ENCODE measurements around the gene MSI2.

Gene MSI2

DNA sequence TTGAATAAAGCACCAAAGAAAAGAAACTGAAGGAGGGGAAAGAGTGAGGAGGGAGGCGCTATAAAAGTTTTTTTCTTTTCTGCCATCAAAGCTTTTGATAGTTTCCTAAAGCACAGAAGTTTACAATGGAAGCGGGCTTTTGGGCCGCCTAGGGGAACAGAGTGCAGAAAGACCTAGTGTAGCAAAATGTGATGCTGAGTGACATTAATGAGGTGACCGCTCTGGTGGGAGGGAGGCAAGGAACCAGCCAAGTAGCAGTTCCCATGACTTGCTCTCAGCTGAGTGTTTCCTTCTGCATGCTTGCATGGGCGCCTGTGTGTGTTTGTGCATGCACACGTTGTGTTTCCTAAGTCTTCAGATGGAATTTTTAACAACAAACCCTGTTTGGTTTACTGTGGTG lies 15.5 kb downstream of the MSI2 start:
- no peak for DNase-seq

DNA sequence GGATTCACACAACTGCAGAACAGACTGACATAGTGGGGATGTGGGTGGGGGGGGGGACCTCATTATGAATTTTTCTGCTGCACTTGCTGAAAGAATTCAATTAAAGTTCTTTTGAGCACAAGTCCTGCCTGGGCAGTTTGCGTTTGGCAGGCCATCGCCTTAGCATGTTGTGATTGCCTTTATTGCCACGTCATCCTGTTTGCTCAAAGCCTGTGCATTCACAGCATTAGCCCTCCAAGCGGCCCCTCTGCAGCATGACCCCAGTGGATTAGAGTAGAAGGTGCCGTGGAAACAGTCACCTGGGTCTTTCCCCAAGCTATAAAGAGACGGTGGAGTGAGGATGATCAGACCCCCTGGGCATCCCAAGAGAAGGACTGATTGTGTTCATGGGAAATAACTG lies 17.2 kb downstream of the MSI2 start:
- no peak for DNase-seq

DNA sequence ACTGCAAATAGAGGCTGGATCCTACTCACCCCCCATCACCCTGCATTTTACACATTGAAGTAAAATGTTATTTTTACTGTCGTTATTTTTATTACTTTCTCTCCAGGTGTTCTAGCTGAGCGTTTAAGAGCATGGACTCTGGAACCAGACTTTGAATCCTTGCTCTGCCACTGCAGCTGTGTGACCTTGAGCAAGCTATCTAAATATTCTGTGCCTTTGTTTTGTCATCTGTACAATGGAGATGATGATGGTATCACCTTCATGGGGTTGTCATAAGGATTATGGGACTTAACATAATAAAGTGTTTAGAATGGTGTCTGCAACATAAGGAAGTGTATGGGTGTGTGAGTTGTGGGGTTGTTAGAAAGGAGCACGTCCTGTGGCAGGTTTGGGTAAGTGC lies 17.8 kb downstream of the MSI2 start:
- DNase-seq = no peak

DNA sequence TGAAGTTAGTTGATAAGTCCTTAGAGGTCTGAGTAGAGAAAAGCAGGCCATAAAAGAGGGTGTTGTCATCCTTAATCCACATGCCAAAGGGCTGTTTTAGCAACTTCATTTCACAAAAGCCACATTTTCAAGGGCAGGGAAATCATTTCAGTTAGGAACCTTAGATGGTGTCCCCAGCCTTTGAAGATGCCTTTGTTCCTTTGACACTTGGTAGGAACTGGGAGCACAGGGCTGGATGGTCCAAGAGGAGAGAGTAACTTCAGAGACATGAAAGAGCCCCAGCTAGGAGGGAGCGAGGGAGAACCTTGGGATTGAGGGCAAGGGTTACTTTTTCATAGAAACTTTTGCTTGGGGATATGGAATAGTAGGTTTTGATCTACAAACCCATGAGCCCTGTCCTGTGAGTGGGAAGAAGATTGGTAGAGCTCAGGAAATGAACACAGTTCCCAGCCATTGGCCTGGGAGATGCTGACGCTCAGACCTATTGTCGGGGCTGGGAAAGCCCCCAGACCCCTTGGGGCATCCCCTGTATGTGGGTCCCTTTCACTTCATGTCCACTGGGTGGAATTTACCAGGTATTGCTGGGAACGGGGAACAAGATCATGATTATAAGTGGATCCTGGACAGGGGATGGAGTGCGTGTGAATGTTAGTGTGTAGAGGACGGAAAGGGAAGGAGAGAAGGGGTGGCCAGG lies 18.9 kb downstream of the MSI2 start:
- DNase-seq = no peak

DNA sequence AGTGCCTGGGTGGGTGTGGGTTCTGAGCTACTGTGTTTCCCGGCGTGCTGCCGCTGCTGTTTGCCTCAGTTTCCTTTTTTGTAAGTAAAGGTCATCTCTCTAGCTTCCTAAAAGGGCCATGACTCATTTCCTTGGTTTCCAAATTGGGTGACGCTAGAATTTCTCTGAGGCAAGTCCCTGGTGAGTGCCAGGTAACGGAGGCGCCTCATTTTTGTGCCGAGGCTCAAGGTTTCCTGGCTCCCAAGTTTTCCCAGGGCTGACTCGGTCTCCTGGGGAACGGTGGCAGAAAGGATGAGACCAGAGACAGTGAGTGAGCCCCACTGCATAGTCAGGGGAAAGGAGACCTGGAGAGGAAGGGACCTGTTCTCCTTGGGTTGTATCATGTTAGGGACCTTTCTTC lies 20.3 kb downstream of the MSI2 start:
- no peak for DNase-seq

DNA sequence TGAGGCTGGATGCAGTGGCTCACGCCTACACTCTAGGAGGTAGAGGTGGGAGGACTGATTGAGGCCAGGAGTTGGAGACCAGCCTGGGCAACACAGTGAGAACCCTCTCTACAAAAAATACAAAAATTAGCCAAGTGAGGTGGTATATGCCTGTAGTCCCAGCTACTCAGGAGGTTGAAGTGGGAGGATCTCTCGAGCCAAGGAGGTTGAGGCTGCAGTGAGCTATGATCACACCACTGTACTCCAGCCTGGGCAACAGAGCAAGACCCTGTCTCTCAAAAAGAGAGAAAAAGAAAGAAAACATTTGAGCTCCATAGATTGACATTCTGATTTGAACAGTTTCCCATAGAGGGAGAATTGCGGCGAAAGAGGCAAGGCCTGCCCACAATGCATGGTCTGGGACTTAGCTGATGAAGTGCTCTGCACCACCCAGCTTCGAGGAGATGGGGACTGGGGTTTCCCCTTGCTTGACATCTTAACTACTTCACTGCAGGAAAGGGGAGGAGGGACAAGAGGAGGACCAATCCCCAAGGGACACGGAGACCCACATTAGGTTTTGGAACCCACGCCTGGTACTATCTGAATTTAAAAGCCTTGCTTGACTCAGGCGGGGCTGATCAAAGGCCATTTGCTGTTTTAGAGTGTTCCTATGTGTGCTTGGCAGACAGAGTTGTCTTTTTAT lies 21.7 kb downstream of the MSI2 start:
- no peak for DNase-seq

DNA sequence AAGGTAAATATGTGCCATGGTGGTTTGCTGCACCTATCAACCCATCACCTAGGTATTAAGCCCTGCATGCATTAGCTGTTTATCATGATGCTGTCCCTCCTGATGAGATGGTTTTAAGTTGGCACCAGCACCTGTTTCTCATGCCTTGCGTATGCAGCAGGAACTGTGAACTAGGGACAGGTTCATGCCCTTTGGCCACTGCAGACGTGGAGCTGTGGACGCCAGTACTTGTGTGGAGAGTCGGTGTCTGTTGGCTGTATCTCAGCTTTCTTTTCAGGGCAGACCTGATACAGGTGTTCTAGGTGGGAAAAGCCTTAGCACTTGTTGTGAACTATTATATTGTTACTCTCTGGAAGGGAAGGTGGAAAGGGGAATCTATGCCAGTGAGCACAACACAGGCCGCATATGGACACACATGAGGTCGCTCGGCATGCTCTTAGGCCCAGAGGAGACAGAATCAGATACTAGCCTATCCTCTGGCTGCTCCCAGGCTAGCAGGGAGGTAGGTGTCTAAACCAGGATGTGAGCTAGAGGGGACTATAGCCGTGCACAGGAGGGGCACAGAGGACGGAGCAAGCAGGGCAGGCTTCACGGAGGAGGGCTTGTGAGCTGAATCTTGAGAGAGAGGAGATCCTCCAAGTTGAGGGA lies 22.5 kb downstream of the MSI2 start:
- DNase-seq = no peak

DNA sequence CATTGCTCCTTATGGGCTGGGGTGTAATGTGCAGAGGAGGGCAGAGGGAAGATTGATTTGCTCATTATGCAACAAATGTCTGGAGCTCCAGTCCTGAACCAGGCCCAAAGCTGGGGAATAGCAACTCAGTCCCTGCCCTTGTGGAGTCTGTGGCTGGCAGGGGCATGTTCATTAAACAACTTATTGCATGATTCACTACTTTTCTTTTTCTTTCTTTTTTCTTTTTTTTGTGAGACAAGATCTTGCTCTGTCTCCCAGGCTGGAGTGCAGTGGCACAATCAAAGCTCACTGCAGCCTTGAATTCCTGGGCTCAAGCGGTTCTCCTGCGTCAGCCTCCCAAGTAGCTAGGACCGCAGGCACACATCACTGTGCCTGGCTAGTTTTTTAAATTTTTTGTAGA lies 23.1 kb downstream of the MSI2 start:
- DNase-seq = no peak

DNA sequence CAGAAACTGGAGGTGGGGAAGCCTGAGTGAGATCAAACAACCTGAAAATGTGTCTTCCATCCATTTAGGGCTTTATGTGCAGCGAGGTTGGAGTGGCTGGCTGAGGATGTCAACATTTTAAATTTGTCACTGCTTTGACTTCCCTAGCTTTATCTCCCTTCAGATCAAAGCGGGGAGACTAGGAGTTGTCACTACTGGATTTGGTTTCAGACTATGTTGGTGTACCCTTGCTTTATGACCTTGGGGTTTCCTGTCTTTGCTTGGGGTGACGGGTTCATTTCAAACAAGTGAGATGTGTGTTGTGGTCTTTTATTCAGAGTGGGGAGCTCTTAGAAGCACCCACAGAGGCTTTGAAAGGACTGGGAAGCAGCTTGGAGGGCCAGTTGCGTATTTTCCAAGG lies 25.6 kb downstream of the MSI2 start:
- DNase-seq = no peak

DNA sequence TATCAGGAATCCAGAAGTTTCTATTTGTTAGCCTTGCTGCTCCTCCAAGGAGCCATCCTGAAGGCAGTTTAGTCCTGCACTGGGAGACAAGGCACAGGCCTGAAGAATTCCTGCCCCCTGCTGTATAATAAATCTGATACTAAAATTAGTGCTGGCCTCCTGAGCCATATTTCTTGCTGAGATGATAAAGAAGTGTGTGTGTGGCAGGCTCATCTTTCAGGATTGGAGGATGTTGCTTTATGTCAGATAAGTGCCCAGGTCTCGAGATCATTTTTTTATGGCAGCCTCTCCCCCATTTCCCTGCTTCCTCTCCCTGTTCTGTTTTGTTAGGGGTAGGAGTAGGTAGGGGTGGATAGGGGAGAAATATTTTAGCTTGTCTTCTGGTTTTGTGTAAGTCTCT lies 26.0 kb downstream of the MSI2 start:
- DNase-seq = no peak

DNA sequence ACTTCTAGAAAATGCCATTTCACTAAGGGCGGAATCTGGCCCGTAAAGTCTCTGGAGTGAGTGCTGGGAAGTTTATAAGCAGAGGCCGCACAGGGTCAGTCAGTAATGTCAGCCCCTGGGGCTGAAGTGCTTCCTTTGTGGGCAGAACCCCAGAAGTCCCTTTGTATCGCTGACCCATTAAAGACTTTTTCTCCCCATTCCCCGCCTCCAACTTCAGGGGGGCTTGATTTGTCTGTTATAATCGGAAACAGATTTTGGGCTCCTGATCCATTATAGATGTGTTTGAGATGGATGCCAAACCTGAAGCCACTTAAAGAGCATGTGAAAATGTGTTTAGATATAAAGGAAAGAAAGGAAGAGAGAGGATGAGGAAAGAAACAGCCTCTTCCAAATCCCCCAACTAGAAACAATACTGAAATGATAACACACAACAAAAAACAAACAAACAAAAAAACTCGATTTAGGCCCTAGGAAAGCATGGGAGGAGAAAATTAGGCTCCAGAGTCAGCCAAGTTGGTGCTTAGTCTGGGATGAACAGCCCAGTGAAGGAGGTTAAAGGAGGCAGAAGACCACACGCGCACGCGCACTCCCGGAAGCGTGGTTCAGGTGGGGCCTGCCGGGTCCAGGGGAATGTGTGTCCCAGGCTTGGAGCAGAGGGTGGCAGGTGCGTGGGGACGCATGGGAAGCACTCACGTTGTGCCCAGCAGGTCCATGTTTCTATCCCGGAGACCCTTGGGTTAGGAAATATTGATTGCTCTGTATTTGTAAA lies 27.1 kb downstream of the MSI2 start:
- no peak for DNase-seq

DNA sequence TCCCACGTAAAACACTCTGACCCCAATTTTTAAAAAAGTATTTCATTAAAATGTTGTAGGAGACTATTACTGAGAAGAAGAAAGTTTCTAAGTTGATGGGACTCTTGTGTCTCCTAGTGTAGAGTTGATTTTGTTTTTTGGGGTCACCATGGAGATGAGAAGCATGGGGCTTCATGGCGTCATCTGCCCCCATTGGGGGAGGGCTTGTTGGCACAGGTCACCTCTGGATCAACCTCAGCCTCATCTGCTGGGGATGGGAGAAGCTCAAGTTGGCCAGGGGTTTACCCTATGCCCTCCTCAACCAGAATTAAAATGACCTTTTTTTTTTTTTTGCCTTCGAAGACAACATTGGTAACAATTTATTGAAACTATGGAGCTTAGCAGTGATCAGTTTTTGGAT lies 28.3 kb downstream of the MSI2 start:
- DNase-seq = peak; percentile 20

DNA sequence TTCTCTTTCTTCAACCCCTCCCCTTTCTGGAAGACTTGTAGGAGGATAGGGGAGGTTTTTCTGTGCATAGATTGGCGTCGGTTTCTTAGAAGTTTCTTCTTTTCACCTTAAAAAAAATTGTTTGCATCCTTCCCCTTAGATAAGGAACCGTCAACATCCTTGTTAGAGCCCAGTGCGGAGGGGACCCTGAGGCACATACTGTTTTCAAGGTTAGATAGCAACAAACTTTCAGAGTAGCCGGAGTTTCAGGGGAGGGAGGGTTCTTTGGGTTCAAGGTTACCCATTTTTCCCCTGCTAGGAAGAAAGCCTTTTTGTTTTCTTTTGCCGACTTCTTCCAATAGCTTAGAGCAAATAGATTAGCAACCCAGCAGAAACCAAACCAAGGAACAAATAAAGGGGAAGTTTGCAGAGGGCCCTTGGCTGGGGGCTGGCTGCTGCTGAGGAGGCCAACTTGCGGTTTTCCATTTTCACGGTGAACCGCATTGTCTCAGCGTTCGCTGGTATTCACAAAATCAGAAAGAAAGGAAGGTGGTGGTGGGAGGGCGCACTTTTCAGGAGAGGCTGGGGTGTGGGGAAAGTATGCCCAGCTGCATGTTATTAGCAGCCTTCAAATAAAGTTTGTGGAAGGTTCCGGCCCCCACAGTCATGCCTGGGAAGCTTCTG lies 28.8 kb downstream of the MSI2 start:
- DNase-seq = peak; percentile 78

DNA sequence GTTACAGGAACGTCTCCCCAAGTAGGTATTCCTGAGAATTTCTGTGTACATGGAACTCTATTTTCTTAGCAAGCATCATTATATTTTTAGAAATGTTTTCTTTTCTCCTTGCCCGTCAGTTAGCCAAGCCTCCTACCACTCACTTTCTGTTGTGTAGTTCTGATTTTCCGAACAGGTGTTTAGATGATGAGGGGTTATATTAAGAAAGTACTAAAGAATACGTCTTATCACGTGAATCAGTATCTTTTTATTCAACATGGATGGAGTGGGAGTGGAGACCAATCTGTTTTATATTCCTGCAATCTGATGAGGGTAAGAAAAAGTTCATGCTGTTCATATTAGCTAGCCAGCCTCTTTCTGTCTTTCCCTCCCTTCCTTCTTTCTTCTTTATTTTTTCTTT lies 29.4 kb downstream of the MSI2 start:
- no peak for DNase-seq

DNA sequence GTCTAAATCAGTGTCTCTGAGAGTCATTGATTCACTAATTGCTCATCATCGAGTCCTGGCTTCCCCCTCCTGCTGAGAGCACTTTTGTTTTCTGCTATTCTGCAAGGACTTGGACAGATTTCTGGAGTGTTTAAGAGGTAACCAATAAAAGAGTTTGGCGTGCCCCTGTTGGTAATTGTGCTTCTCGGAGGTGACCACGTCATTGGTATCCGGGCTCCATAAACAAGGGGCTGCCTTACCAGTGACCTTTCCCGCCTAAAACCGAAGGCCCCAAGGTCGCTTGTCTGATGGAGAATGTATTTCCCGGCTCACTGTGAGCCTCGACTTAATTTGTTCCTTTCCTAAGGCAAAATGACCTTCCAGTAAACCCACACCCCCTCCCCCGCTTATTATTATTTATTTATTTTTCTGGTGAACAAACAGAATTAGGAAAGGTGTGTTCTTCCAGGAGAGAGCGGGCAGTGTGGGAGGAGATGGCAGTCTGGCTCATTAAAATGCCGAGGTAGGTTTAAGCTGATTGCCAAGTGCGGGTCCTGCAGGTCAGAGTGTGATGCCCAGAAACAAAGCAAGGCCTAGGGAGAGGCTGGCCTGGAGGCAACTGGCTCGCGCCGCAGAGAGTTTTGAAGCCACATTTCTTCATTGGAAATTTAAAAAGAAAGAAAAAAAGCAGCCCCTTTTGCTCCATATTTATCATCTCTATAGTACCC lies 30.2 kb downstream of the MSI2 start:
- DNase-seq = no peak

DNA sequence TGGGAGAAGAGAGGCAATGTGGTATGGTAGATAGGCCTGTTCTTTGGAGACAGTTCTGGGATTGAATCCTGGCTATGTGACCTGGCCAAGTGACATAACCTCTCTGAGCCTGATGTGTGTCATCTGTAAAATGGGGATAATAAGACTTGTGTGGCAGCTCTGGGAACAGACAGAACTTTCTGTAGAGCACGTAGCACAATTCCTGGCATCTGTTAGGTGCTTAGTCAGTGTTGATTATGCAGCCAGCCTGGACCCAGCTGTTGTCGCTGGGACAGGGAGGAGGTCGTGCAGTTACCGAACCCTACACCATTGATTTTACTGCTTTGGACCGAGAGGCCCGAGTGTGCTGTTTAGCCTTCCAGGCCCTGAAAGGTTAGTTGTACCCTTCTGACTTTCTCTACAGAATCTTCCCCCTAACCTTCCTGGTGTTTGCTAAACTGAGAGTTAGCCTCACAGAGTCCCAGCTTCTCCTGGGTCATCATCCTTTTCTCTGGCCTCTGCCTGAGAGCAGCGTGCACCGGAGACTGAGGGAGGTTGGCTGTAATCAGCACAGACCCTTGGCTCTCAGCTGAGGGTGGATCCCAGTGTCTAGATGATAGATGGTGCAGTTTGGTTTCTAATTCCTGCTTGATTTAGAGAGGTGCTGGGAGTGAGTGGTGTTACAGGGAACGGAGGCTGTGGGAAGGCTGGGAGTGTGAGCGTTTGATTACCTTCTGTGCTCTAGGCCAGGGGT lies 31.9 kb downstream of the MSI2 start:
- no peak for DNase-seq

DNA sequence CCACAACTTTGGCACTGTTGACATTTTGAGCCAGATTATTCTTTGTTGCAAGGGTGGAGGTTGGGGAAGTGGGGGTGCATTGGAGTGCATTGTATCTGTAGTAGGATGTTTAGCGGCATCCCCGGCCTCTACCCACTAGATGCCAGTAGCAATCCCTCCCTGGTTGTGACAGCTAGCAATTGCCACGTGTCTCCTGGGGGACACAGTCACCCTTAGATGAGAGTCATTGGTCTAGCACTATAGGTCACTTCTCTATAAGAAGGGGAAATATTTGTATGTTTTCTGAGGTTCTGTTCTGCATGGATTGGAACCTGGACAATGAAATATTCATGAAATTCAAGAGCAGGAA lies 32.4 kb downstream of the MSI2 start:
- DNase-seq = peak; percentile 60

DNA sequence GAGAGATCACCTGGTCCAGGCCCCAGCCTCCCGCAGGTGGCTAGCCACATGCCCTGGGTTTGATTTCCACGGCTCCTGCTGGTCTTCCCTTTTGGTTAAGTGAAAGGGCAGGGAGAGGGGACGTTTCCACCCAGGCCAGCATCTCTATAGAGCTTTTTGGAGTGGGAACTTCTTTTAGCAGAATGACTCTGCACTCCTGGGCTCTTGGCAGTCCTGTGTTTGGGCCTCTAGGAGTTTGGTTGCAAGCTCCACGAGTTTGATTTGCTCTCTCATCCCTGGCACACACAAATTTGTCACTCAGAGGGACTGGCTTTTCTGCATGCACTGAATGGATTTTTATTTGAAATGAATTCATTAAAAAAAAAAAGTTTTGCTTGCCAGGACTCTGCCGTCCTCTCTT lies 32.8 kb downstream of the MSI2 start:
- DNase-seq = peak; percentile 20

DNA sequence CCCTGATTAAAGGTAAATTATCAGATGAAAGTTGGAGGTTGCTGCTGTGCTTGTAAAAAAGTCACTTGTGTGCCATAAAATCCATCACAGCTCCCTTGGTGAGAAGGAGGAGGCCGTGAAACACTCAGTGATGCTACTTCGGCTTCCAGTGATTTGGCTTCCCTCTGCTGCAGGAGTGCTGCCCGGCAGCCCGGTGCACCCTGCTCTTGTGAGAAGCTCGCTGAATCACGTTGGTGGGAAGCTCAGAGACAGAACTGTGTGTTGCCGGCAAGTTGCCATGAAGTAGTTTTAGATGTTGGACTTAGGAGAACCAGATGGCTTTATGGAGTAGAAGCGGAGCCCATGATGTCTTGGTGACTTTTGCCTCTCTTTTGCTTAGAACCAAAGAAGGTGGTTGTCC lies 33.3 kb downstream of the MSI2 start:
- no peak for DNase-seq

DNA sequence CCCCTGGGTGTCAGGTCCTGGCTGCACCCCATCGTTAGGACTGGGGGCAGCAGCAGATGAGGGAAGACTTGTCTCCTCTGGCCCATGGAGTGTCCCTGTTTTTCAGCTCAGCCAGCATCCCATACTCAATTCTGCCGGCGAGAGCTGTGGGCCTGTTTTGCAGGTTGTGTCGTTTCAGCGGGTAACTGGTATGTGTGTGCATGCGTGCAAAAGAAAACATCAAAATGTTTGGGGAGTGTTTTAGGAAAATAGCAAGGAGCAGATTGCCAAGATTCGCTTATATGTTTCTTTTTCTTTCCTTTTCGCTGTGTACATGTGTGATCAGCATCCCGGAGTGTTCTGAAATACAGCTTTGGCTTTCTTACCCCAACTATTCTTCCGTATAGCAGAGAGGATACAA lies 34.7 kb downstream of the MSI2 start:
- no peak for DNase-seq

DNA sequence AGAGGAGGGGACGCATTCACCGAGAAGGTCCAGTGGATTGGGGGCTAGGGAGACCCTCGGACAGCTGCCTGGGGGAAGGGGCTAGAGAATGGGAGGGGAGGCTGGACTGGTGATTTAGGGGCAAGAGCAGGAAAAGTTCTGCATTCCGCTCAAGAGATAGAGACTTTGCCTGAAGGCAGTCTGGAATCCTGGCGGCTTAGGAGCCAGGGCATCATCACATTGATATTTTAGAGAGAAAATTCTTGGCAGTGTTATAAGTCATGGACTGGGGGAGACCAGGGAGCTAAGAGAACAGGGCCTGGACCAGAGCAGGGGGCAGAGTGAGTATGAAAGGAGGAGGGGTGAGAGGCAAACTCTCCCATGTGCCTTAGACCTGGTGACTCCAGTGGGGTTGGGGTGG lies 35.8 kb downstream of the MSI2 start:
- DNase-seq = no peak

DNA sequence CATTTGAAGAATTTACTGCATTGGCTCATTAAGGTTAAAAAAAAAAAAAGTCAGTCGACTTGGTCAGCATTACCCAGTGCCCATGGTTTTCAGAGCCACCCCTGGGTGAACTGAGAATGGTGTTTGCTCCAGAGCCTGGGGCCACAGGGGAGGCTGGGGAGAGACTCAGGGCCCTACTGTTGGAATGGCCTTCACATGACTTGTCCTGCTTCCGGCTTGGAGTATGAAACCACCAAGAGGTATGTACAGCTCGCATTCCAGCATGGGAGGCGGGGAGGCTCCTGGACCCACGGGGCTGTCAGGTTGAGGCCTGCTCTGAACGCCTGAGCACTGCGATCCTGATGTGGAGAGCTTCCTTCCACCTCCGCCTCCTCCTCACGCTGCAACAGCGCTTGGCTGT lies 36.8 kb downstream of the MSI2 start:
- no peak for DNase-seq
